IPS-NIHi11 (cell line): Measurements from ENCODE around the gene NBEAL2.
A peak's percentile ranks its signal among the peaks of the same experiment; 100 is the strongest.

Experiments used
- DNase-seq: peaks from one replicate; pipeline ENCODE4 v3.0.0; 2012; ENCODE audit warnings: mixed read lengths, low spot score

The NBEAL2 gene, protein sequence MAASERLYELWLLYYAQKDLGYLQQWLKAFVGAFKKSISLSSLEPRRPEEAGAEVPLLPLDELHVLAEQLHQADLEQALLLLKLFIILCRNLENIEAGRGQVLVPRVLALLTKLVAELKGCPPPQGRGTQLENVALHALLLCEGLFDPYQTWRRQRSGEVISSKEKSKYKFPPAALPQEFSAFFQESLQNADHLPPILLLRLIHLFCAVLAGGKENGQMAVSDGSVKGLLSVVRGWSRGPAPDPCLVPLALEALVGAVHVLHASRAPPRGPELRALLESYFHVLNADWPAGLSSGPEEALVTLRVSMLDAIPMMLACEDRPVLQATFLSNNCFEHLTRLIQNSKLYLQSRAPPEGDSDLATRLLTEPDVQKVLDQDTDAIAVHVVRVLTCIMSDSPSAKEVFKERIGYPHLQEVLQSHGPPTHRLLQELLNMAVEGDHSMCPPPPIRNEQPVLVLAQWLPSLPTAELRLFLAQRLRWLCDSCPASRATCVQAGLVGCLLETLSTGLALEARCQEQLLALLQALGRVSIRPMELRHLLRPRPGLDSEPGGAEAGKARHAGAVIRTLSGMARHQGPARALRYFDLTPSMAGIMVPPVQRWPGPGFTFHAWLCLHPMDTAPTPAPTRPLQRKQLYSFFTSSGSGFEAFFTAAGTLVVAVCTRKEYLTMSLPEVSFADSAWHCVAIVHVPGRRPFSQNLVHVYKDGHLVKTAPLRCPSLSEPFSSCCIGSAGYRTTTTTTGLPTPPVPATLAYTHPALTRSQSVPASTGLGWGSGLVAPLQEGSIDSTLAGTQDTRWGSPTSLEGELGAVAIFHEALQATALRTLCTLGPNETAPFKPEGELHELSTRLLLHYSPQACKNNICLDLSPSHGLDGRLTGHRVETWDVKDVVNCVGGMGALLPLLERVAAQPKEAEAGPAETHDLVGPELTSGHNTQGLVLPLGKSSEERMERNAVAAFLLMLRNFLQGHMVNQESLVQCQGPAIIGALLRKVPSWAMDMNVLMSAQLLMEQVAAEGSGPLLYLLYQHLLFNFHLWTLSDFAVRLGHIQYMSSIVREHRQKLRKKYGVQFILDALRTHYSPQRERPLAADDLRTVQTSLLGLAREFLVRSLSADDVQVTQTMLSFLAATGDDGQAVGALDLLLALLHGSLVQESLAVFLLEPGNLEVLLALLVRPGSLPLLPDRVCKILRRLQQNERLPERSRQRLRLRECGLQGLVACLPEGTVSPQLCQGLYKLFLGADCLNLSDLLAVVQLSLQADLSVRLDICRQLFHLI (N-terminal part only)

DNA sequence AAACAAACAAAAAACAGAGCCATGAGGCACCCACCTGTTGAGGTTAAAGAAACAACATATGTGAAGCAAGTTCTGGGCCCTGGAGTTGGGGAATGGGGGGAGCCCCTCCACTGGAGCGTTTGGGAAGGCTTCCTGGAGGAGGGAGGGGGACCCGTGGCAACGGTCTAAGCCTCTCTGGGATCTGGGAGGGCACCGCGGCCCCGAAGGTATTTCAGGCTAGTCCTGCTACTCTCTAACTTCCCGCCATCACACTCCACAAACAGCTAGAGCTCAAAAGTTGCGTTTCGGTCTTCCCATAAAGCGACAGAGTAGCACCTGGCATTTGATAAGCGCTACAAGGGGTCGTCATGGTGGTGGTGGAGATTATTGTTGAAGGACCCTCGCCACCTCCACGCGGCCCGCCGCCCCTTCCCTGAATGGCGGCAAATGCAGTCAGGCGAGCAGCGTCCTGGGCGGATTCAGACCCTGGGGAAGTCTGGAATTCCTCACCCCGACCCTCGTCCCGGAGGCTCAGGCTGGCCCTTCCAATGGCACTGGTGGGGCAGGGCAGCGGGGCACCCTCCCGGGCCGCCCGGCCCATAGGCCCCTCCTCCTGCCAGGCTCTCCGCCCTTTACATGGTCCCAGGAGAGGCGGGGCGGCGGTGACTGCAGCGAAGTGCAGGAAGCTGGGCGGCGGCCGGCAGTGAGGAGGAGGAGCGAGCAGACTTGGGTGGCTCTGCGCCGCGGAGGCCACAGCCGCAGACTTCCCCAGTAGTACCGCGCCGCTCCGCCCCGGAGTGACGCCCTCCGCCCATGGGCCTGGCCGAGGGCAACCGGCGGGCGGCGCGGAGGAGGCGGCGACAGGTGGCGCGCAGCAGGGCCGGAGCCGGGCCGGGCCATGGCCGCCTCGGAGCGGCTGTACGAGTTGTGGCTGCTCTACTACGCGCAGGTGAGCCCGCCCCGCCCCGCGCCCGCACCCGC, at the start of gene NBEAL2:
TSS of gene NBEAL2 (plus strand) at position 682 of the 960 bp plus-strand sequence. CDS start at position 878, 196 bp downstream.
- DNase-seq = peak; percentile 92

DNA sequence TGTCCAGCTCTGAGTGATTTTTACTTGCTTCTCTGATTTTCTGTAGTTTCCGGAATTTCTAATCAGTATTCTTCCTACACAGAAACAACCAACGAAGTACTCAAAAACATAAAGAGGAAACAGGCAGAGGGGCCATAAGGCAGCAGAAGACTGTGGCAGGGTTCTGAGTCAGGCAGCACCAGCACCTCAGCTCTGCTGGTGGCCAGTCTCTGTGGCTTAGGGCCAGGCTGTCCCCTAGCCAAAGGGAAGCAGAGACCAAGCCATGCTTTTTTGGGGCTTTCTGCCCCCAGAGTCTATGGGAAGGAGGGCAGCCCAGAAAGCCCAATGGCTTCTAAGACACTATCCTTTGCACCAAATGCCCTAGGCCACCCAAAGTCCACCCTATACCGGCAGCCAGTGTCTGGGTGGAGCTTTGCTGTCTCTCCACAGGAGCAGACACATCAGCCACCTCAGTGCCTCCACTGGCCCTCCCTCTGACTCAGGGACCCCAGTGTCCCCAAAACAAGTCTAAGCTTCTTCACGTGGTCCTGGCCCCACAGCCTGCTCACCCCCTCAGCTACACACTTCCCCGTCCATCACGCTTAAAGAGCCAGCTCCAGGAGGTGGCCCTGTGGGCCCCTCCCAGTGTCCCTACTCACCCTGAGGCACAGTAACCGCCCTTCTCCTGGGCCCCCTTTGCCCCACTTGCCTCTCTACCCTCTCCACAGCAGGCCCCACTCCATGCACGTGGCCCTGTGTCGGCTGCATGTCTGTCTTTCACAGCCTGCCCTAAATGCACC, 49.1 kb upstream of the NBEAL2 start:
- DNase-seq = no peak

DNA sequence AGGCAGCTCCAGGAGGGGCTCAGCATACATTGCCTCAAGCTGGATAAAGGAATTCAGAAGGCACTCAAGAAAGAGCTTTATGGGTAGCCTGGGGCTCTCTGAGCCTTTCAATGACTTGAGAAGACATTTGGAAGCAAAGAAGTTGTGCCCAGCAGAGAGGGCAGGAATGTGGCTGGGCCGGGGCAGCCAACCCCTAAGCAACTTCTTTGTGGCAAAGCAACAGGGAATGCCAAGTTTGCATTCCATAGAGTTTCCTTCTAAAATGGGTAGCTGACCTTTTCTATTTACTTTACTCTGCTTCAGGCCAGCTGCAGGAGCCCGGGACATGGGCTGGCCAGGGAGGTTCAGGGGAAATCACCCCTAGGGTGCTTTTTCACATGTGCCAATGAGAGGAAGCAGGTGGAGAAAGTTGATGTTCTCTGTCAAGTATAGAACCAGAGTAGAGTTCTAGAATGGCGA, 48.5 kb upstream of the NBEAL2 start:
- no peak for DNase-seq

DNA sequence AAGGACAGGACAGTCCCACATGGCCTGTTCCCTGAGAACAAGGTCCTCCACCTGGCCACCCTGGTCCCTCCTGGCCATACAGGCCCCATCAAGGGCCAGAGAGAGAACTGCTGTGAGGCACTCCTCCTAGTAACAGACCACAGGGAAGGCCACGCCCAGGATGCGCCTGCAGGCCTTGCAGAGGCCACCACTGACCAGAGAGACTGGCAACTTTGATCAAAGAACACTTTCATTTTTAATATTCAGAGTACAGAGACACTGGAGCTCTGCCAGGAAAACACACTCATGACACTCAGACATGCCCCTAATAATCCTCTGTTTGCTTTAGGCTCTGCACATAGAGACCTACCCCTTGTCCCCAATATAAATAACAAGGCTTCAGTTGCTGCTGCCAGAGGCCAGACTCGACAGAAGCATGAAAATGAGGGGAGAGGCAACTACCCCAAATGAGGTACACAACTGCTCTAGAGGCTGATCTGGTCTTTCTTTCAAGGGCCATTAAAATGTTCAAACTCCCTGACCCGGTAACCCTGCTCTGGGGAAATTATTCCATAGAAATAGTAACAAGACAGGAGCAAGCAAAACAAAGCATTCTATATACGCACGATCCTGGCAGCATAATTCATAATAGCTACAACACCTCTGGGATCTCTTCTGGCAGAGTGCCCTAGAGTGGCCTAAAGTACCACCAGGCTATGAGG, 47.7 kb upstream of the NBEAL2 start:
- no peak for DNase-seq

DNA sequence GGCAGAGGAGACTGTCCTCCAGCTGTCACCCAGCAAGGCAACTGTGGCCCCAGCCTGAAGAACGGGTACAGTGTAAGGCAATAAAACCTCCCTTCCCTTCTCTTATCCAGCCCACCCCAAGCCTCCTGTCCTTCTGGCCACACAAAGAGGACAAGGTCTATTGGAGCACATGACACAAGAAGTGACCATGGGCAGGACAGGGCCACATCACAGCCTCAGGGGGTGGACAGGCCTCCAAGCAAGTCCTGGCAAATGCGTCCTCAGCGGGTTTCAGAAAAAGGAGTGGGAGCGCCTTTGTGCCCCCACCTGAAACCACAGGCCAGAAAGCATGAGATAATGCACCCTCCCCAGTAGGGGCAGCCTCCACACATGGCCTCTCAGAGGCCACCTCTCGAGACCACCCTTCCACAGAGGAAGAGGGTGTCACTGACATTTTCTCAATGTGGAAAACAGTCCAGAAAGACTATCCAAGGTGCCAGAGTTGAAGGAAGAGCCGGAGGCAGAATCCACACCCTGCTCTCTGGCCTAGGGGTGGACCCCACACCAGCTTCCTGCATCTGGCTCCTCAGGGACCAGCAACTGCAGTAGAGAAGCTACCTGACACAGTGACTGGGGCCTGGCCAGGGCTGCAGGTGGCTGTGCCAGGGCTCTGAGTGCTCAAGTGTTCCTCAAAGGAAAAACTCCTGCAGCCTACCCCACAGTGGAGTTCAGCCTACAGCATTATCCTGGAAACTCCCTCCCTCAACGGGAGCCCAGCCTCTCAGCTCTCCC, 46.8 kb upstream of the NBEAL2 start:
- no peak for DNase-seq

DNA sequence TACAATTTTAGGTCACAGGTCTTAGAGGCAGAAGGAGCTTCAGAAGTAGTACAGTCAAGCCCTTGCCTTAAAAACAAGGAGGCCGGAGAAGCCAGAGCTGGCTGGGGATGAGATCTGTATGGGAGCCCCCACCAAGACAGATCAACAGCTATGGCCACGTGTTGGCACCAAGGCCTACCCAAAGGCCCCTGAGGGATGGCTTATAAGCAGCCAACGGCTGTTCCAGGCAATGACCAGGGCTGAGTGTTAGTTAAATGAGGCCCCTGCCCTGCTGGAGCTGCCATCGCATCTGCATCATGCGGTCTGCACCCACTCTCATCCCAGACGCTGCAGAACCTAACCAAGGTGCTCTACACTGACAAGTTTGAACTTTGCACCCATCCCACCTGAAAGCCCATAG, 46.2 kb upstream of the NBEAL2 start:
- no peak for DNase-seq

DNA sequence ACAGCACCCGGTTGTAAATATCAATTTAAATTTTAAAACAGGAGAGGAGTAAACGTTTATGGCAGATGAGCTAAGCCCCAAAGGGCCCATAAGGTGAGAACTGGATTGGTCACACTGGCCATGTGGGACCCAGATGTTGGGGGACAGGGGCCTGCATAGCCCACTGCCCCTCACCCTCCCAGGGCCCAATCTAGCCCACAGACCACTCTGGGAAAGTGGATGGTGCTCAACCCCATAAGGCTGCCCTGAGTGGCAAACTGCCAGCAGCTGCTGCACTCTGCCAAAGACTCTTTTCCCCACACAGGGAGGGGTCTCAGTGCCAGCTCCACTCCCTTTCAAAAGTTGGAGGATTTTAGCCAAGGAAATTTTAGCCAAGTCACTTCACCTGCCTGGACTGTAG, 45.4 kb upstream of the NBEAL2 start:
- no peak for DNase-seq

DNA sequence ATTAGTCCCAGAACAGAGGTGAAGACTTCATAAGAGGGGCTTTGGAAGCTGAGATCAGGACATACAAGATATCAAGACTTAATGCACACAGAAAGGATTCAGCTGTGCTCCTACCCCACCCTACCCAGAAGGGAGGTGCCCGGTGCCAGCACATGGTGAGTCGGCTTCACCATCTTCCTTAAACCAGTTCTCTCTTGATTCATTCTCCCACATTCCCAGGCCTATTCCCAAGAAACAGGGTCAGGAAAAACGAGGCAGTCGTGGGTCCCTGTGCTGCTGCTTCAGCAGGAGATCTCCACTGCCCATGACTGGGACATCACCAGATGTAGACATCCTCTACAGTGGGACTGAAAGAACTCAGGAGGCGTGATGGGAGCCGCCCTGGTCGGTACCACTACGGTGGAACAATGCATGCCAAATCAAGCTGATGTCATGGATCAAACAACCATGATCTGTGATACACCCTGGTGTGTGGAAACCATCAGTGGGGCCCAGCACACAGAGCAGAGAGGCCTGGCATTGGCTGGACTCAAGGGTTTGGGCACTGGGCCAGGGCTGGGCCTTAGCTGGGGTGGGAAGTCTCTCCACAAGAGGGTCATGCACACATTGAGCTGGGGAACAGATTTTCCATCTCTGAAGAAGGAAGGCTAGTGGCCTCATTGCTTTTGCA, 44.8 kb upstream of the NBEAL2 start:
- no peak for DNase-seq

DNA sequence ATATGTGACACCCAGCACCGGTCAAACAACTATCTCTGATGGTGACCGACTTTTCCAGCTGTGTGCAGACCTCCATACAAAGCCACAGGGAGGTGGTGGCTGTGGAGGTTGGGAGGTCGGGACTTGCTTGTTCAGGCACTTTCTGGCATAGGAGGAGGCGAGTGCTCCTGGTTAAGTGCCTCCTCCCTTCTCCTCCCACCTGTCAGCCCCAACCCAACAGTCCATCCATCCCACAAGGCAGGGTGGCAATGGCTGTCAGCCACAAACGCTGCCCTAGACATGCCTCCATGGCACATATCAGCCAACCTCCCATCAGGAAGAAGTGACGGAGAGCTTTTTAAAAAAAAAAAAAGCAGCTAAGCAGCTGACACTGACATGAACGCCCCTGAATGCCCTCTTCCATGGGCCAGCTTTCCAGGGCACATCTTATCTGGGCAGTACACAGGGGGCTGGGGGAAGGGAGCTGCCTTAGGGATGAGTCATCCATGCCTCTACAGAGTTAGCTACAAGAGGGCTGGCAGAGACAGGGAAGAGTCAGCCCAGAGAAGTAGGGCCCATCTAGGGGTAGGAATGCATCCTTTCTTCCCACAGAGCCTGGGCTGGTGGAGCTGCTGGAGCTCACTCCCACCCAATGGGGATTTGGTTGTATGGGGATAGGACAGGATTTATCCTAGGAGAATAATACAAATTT, 44.2 kb upstream of the NBEAL2 start:
- DNase-seq = peak; percentile 81

DNA sequence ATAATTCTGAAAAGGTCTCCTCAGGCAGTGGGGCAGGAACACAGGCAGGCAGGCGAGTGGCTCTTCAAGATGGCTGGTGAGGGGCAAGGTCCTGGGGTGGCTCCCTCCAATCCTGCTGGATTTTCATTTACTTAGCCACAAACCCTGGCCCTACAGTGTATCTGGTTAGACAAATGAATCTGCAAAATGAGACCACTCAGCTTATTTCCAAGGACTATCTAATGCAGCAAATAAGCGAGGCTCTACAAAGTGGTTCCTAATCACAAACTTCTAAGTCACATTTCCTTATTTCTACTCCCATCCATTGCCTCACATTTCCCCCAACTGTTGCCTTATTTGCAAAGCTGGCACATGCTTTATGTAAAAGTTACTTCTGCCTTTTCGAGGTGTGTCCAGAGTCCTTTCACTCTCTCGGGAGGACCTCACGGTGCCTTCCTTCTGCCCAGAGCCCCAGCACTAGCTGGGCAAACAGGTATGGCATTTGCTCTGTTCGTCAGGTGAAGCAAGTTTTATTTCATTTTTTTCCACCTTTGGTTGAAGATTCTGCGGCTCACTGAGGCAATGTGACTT, 43.4 kb upstream of the NBEAL2 start:
- no peak for DNase-seq

DNA sequence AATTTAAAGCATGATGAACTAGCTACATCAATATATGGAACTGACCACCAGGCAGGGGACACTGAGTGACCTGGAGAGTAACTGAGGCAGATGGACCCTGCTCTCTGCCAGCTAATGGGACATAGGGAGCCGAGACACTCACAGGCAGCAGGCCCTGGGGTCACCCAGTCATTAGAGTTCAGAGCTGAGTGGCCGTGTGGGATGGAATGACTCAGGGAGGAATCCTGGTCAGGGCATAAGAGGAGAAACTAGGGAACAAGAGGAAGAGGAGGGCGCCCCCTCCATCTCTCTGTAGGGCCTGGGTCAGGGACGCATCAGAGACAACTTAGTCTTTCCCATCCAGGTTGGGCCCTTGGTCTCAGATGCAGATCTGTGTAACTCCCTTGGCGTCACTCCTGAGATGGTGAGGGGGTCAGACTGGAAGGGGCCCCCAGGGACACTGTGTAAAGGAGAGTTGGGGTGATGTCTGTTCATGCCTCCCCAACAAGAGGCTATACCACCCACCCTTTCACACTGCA, 42.7 kb upstream of the NBEAL2 start:
- DNase-seq = no peak

DNA sequence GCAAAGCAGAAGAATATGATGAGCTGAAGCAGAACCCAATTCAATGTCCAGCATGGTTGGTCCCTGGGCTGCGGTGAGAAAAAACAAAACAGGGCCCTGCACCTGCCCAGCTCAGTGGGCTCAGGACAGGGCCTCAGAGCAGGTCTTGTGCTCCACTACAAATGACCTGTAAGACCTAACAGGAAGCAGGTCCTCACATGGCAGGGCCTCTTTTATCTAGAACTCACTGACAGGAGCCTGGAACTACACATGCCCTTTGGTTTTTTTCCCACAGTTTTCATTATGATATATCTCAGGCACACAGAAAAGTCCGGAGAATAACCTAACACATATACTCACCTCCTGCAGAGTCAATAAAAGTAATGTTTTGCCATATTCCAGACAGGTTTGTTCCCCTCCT, 41.3 kb upstream of the NBEAL2 start:
- DNase-seq = no peak

DNA sequence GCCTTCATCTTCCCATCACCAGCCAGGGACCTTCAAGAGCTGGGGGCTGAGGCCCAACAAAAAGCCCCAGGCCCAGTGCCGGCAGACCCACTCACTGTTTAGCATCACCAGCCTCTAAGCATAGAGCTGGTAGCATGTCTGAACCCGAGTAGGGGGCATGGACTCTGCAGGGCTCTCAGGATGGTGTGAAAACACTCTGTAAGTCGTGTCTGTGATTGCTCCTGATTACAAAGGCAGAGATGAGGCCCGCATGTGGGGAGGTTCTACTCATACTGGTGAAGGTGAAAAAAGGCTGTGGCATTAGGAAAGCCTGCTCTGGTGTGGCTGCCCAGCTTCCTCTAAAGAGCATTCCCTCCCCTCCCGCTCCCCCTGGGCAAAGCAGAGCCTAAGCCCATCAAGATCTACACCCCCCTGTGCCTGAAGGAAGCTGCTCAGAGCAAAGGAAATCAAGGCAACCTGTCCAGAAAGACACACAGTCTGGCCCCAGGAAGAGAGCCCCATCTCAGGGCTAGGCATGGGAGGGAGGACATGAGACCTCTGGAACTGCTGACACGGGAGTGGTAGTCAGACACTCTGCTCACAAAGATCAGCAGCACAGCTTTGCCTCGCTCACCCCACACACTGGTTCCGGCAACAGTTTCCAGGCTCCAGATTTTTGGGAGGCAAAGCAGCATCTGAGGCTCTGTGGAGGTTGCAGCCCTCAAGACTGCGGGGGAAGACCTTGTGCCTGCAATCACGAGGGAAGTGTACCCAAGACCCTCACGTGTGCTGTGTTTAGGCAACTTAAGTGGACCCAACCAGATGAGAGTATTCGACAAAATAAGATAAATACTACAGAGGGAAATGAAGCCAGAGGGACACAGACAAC, 39.7 kb upstream of the NBEAL2 start:
- no peak for DNase-seq

DNA sequence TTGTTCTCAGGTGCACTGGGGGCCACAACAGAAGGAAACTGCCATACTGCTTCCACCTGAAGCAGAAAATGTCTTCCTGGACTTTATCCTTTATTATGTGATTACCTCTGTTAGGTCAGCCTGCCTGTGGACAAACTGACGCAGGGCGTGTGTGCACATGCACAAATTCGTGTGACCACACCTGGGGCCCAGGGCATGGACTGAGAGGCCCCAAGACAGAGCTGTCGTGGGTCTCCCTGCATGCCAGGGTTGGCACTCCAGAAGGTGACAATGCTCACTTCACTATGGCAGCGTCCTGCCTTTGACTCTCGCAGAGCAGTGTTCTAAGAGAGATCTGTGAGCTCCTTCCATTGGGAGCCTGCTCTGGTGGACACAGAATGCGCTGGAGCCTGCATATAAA, 37.4 kb upstream of the NBEAL2 start:
- no peak for DNase-seq

DNA sequence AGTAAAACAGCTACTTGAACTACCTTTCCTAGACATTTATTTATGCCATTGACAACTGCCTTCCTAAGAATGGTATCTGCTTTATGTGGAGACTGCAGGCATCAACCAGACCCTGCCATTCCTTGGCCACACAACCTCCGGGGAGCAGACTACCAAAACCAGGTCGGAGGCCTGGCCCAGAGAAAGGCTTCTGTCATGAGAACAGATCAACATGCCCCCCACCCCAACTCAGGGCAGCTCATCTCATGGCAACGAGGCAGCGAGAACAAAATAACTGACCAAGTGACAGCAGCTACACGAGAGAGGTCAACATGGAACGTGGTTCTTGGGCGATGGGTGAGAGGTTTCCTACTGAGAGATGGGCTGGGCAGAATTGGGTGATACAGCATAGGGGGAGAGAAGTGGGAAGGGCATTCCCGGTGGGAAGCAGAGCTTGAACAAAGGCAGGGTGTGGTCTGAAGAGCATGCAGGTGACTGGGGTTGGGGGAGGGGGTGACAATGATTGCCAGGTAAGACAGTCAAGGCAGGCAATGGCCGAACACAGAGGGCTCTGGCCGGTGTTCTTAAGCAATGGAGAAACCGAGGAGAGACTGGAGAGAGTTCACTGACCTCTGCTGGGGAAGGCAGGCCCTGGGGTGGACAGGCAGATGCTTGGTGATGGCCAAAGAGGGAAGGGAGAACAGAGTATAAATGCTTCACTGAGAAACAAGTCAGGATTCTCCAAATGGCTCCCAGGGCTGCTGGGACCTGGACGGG, 36.8 kb upstream of the NBEAL2 start:
- no peak for DNase-seq
